GM18519 (cell line): ENCODE data around the gene EPHA5.

Experiments
- ATAC-seq: cut with Tn5 transposase; IDR thresholded peaks from one replicate; pipeline ENCODE4 v1.9.1; 2021; ENCODE audit warnings: mild to moderate bottlenecking, moderate library complexity; ENCODE audit not compliant: unreplicated experiment, low FRiP score

The EPHA5 gene

DNA sequence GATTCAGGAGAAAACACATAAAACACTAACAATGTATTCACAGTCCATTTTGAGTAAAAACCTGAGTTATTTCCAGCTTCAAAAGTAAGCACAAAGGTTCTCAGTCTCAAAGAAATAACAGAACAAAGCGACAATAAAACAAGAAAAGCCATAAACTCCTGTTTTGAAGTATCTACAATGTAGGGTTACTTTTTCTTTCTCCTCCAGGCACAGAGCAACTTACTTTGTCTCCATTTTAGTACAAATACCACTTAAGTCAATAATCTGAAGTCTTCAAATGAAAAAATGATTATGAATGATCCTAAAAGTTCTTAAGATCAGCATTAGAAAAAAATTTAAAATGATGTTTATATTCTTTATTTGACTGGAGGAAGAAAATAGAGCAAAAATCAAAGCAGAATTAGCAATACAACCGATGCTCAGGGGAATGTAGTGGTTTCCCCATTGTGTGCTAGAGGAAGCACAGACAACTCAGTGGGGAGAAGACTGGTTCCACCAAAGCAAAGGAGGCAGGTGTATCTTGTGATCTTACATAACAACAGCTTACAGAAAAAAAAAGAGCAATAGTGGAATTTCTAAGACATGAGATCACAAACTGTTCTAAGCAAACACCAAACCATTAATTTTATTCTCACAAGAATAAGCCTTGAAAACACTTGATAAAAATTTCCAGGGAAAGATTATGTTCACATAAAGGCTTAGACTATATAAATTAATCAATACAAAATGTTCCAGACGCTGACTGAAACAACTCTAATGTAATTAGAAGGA, 35.1 kb downstream of the EPHA5 start:
- ATAC-seq: no peak

DNA sequence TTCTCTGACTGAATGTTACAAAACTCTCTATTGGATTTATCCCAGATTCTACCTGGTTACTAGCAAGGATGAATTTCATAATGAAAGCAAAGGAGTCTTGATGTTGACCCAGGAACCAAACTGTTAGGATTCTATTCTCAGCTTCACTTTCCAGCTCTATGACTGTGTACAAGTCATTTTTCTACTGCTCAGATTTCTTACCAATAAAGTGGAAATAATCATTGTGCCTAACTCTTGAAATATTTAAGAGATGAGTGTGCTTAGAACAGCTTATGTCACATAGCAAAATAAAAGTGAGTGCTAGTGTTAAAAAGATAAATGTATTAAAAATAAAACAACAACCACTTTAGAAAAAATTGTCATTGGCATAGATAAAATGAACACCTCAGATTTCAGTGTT, 45.6 kb downstream of the EPHA5 start:
- no peak for ATAC-seq

DNA sequence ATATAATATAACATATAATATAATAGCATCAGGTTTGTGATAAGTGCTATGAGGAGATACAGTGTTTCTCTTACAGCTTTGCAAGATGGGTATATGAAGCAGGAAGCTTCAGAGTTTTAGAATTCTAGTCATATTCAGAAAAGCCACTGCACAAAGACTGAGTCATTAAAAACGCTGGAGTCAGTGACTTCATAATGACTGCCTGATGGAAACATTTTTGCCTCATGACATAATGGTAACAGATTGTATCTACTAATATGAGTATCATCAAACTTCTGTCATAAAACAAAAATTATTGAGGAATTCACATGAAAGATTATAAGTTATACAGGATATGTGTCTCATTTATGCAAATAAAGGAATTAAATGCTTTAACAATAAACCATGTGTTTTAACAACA, 46.8 kb downstream of the EPHA5 start:
- no peak for ATAC-seq

DNA sequence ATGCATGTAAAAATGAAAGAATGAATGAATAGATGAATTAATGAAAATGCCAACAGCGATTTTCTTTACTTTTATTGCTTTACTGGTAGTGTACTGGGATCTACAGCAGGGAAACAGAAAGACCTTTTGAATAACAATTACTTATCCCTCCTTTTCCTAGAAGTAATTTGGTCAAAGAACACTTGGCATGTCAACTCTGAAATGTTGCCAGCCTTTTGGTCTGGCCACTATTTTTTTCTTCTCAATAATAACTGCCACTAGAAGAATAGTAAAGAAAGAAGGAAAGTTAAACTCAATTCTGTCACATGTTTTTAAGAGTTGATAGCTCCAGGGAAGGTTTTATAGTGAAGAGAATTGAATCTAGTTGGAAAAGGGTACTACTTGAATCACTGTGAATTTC, 52.9 kb downstream of the EPHA5 start:
- no peak for ATAC-seq

DNA sequence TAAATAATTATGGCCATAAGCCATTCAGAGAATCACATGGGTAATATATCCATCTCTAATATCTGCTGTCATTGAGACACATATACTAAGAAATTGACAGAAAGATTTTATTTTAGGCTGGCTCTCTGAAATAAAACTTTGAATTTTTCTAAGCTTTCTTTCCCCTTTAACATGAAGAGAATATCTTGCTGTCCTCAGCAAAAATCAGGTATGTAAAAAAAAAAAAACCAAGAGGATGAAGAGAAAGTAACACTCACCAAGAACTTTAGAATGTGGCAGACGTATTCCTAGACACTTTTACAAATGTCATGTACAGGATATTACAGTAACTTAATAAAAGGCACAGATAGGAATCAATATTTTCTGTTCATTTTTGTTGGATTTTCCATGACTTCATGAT, 65.8 kb downstream of the EPHA5 start:
- ATAC-seq: no peak

DNA sequence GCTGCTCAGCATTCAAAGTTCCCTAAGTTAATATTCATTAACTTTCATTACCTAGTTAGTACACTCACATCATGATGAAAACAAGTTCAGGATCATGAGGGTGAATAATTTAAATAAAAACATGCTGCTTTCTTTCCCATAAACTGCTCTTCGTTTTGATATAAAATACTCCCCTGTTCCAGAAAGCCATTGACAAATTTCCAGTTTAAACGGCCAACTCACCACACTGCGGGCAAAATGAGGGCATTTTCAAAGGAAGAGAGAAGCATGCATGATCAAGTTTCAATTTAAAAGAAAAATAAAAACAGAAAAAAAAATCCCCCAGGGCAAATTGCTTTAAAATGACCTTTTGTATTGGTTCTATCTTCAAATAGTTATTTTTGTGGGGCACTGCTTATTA, 69.6 kb downstream of the EPHA5 start:
- ATAC-seq: no peak

- ATAC-seq: no peak
Measured at GRCh38 chr4:65599340-65599739, 70.9 kb downstream of the EPHA5 start.

- ATAC-seq: no peak
Measured at GRCh38 chr4:65597697-65598096, 72.6 kb downstream of the EPHA5 start.

- ATAC-seq: no peak
Measured at GRCh38 chr4:65592089-65592488, 78.2 kb downstream of the EPHA5 start.

DNA sequence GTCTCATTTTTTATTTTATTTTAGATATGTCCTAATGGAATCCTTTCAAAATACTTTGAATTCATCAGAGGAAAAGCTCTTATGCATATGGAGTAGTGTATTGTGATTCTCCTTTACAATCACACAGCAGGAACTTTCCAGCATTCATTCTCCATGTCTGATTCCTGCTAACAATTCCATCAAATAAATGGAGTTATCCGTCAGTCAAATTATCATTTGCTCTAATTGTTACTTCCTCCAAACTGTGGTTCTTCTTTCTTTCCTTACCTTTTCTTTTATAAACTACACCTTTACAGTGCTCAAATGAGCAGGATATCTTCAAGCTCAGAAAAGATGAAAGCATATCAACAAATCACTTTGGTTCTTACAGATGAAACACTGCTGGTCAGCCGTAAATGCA, 80.4 kb downstream of the EPHA5 start:
- ATAC-seq: no peak

DNA sequence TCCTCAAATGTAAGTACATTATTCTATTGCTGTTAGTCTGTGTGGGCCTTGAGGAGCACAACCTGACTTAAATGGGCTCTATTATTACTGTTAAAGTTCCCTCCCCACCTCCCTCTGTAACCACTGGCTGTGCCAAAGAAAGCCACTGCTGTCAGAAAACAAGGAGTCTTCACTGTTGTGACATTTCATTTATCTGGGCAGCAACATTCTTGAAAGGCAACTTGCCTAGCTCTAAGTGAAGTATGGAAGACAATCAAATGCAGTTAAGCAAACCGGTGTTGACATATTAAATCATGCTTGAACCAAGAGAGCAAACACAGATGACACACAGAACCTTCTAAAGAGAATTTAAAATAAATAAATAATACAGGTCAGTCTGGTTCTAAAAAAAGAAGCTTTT, 81.0 kb downstream of the EPHA5 start:
- ATAC-seq: no peak

GRCh38 chr4:65580551-65580950, 89.7 kb downstream of the EPHA5 start:
- no peak for ATAC-seq

DNA sequence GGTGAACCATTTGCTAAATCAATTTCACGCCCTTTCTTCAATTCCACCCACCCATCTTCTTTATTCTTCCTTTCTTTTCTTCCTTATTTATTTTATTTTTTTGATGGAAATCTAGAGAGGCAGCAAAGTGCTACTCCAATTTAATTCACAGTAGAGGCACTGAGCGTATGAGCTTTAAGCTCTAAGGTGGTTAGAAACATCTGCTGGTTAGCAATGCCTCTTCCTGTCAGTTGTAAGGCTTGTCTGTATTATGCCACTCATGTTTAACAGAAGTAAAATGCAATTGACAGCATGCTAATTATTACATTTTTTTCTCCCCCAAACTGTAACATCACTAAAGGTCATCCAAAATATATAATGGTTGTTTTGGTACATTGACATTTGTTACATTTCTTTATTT, 103.8 kb downstream of the EPHA5 start:
- no peak for ATAC-seq

GRCh38 chr4:65561164-65561563, 109.1 kb downstream of the EPHA5 start:
- no peak for ATAC-seq

- no peak for ATAC-seq
Measured at GRCh38 chr4:65559270-65559669, 111.0 kb downstream of the EPHA5 start.

DNA sequence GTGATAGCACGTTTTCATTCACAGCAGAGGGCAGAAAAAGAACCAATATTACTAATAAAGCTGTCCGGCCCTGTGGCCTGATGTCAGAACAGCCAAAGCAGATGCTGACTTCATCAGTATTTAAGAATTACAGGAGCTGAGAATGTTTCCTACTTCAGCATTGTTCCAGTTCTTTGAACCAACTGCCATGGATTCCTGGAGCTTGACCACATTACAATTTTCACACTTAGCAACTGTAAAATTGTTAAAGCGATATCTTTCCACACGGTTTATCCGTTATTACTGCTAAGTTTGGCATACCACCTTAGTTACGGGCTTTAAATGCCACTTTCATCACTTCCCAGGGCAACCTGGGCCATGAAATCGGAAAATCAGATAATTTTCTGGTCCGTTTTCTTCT, 118.2 kb downstream of the EPHA5 start:
- ATAC-seq: no peak

DNA sequence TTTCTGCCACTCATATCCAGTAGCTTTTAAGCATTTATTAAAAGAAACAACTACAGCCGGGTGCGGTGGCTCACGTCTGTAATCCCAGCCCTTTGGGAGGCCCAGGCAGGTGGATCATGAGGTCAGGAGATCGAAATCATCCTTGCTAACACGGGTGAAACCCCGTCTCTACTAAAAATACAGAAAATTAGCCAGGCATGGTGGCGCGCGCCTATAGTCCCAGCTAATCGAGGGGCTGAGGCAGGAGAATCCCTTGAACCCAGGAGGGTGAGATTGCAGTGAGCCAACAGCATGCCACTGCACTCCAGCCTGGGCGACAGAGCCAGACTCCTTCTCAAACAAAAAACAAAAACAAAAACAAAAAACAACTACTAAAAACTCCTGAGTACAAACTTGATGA, 119.8 kb downstream of the EPHA5 start:
- ATAC-seq: no peak

DNA sequence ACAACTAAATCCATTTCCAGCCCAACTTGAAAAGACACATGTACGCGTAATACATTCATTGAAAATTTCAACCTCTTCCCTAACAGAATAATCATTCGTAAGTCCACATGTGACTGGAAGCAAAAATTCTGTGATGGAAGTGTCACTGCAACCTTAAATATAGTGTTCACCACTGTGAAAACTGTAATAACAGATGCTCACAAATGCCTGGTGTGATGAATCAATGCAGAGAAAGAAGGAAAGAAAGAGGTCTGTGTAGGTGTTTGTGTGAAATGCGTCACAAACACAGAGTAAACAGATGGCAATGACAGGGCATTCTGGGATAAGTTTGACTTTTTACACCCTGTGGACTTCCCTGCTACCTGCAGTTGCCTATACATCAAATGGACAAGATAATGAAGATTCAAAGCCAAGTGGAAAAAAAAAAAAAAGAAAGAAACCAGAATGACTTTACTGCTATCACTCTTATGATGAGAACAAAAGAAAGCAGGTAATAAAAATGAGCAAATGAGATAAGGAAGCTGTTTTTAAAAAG, 123.3 kb downstream of the EPHA5 start:
- no peak for ATAC-seq

DNA sequence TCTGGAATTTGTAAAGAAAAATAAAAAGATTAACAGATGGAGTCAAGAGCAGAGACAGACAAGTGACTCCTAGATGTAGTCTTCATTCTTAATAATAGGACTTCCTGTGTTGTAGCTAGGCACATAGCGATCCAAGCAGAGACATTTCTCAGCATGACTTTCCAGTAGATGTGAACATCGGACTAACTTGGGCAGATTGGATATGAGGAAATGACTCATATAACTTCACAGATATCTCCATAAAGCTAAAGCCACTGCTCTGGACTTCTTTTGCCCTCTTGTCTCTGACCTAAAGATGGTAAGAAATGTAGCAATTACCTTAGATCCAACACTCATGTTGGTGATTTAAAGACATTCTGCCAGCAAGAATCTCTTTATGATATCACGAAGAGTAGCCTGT, 131.7 kb downstream of the EPHA5 start:
- no peak for ATAC-seq

DNA sequence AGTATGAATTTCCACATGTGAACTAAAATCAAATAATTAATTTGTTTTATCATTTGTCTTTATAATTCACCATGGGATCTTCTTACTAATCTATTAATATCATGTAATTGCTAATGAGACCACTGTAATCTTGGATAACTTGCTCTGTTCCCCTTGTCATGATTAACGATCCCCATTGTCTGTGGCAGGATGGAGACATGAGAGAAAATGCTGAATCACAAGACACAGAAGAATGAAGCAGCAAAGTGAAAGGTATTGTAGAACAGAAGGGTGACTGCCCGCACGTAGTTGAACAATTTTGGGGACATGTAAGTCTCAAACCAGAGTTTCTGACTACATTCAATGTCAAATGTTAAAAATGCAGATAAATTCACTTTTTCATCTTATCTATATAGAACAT, 135.2 kb downstream of the EPHA5 start:
- no peak for ATAC-seq

DNA sequence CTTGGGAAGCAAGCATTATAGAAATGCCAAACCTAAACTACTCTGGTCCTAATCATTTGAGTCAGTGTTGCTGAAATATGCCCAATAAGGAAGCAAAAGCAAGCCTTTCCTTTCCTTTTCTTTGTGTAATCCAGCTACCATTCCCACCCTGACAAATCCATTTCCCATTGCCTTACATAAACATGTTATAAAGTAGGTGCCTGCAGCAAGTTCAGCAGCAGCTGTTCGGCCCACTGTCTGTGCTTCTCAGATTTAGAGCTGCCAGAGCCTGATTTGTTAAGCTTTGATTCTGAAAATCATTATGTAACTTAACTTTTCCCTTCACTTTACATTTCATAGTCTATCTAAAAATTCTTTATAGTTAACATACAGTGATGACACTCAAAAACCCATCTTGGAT, 148.6 kb downstream of the EPHA5 start:
- no peak for ATAC-seq

- ATAC-seq: no peak
Measured at GRCh38 chr4:65515646-65516045, 154.6 kb downstream of the EPHA5 start.

DNA sequence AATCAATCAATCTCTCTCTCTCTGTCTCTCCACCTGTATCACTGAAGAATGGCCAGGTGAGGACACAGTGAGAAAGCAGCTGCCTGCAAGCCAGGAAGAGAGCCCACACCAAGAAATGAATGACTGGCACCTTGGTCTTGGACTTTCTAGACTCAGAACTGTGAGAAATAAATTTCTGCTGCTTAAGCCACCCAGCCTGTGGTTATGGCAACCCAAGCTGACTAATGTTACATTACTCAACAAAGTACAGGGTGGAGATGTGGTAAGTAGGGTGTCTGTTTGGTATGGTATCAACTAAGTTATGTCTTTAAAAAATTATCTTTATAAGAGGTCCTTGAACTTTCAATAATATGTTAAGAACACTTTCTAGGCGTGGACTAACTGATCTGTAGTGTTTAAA, 159.3 kb downstream of the EPHA5 start:
- no peak for ATAC-seq
